Panc1 (cell line): Measurements from ENCODE around the gene GLB1L2. TPM values are rescaled to one million over a fixed set of nuclear protein-coding genes. Genes with fewer than 3 reads are reported as not detected.

Experiments
- ATAC-seq: fragments of 200-7000 bp; cut with Tn5 transposase; 2 replicates; pipeline ENCODE4 v1.9.1; 2020; ENCODE audit warnings: mild to moderate bottlenecking, moderate library complexity
- BruUV-seq: library from RNA; stranded (reverse); fragments of 400-500 nt; replicated peaks from 2 replicates; lab custom pipeline; 2021; lab: Mats Ljungman, UMichigan
- CTCF ChIA-PET: fragments of 300-600 bp; sonication (Branson Sonifier 250); formaldehyde crosslinking; loops from one replicate; lab custom pipeline; 2022; ENCODE audit warnings: antibody characterized with exemption; lab: Charles Lee
- POLR2A ChIA-PET: fragments of 300-600 bp; sonication (Branson Sonifier 250); formaldehyde crosslinking; loops from one replicate; lab custom pipeline; 2022; ENCODE audit warnings: antibody characterized with exemption; lab: Charles Lee
- DNase-seq: peaks from one replicate; pipeline ENCODE4 v3.0.0-alpha.2; 2010; ENCODE audit warnings: low read depth, low spot score
- H3K27ac ChIP-seq: 2 replicates; pipeline ENCODE4 v1.5.1; 2011; ENCODE audit warnings: mild to moderate bottlenecking, low read length, inconsistent platforms
- H3K27me3 ChIP-seq: fragments of 200-500 bp; sonication (Bioruptor generic); 2 replicates; pipeline ENCODE4 v1.6.0; 2014; ENCODE audit warnings: low read length, inconsistent platforms; ENCODE audit not compliant: control insufficient read depth, insufficient read depth
- H3K36me3 ChIP-seq: fragments of 200-500 bp; sonication (Bioruptor generic); 2 replicates; pipeline ENCODE4 v1.5.1; 2014; ENCODE audit warnings: inconsistent platforms, mild to moderate bottlenecking, low read length, moderate library complexity; ENCODE audit not compliant: control insufficient read depth, insufficient read depth
- H3K4me1 ChIP-seq: 2 replicates; pipeline ENCODE4 v1.5.1; 2011; ENCODE audit warnings: inconsistent platforms, mild to moderate bottlenecking, low read length, moderate library complexity; ENCODE audit not compliant: control insufficient read depth, insufficient read depth
- H3K4me3 ChIP-seq, 2 experiments: 2 replicates each; pipeline ENCODE4 v1.5.1; 2011 to 2012; ENCODE audit warnings: low read depth in 2 of 2, low read length in 2 of 2, mild to moderate bottlenecking in 2 of 2, inconsistent platforms in 1 of 2, moderate library complexity in 1 of 2
- H3K9me3 ChIP-seq: fragments of 200-500 bp; sonication (Bioruptor generic); 2 replicates; pipeline ENCODE4 v1.5.1; 2014; ENCODE audit warnings: low read depth, mild to moderate bottlenecking, inconsistent platforms, low read length, moderate library complexity; ENCODE audit not compliant: control insufficient read depth, insufficient read depth
- POLR2AphosphoS5 ChIP-seq: IDR thresholded peaks from 2 replicates; pipeline ENCODE4 v1.6.1; 2012; ENCODE audit warnings: mild to moderate bottlenecking, low read depth, low read length, moderate library complexity
- SIN3A ChIP-seq: IDR thresholded peaks from 2 replicates; pipeline ENCODE4 v1.6.1; 2012; ENCODE audit warnings: low read depth, mild to moderate bottlenecking, low read length, moderate library complexity, borderline replicate concordance; ENCODE audit not compliant: insufficient read depth
- TCF7L2 ChIP-seq: IDR thresholded peaks from 2 replicates; pipeline ENCODE4 v1.6.1; 2011; ENCODE audit warnings: mild to moderate bottlenecking, low read depth, low read length, inconsistent platforms
- in situ Hi-C: cut with HindIII; loops from 2 replicates; pipeline ENCODE4 v1.10.0; 2016; ENCODE audit warnings: low sequenced_read_pairs, low pct_unique_long_range_greater_than_20kb
- intact Hi-C: fragments of 100-400 bp; cut with micrococcal nuclease; formaldehyde crosslinking; loops from one replicate; pipeline ENCODE4 v1.10.0; 2022; ENCODE audit not compliant: unreplicated experiment
- total RNA-seq: library from RNA; stranded (reverse); gene quantifications from one replicate; pipeline ENCODE4 v1.2.1, GENCODE V29; 2021; ENCODE audit not compliant: unreplicated experiment
- TF ChIP-seq, protein P1 (sequence below): fragments of 450-650 bp; IDR thresholded peaks from 2 replicates; pipeline ENCODE4 v1.5.1; 2017; ENCODE audit warnings: mild to moderate bottlenecking
- TF ChIP-seq, protein P2 (sequence below), 2 experiments: IDR thresholded peaks; 2 replicates each; pipeline ENCODE4 v1.6.1; 2011 to 2012; ENCODE audit warnings: low read depth in 2 of 2, control low read depth in 1 of 2, low read length in 1 of 2, mild to moderate bottlenecking in 1 of 2, moderate library complexity in 1 of 2; ENCODE audit not compliant: insufficient read depth in 1 of 2

Gene GLB1L2
- total RNA-seq, 1 experiment from 2014 or later = 10.4 TPM

- Histone ChIP-seq H3K36me3 (no peaks in the 10 kb centered on the region), H3K4me1 (no peaks in the 10 kb centered on the region), H3K4me3 (no peak overlapping the region), H3K27ac (no peak overlapping the region), H3K27me3 (no peaks in the 10 kb centered on the region), H3K9me3 (no peaks in the 10 kb centered on the region)
- POLR2A ChIA-PET = no interaction called here
- ATAC-seq (no peak), DNase-seq (no peak)
- in situ Hi-C loops = no loop called here
- CTCF ChIA-PET = interaction anchor here (0.7 kb wide), 1 partner anchor 159 kb away, joined by 3 read pairs; no protein-coding TSS in a partner anchor
- intact Hi-C loops = no loop called here
- BruUV-seq = no TSS peak
- TF ChIP-seq, protein P1, sequence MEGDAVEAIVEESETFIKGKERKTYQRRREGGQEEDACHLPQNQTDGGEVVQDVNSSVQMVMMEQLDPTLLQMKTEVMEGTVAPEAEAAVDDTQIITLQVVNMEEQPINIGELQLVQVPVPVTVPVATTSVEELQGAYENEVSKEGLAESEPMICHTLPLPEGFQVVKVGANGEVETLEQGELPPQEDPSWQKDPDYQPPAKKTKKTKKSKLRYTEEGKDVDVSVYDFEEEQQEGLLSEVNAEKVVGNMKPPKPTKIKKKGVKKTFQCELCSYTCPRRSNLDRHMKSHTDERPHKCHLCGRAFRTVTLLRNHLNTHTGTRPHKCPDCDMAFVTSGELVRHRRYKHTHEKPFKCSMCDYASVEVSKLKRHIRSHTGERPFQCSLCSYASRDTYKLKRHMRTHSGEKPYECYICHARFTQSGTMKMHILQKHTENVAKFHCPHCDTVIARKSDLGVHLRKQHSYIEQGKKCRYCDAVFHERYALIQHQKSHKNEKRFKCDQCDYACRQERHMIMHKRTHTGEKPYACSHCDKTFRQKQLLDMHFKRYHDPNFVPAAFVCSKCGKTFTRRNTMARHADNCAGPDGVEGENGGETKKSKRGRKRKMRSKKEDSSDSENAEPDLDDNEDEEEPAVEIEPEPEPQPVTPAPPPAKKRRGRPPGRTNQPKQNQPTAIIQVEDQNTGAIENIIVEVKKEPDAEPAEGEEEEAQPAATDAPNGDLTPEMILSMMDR = no peak
- TF ChIP-seq TCF7L2 = no peak
- no peak for TF ChIP-seq SIN3A
- no peak for TF ChIP-seq POLR2AphosphoS5
- TF ChIP-seq, protein P2, sequence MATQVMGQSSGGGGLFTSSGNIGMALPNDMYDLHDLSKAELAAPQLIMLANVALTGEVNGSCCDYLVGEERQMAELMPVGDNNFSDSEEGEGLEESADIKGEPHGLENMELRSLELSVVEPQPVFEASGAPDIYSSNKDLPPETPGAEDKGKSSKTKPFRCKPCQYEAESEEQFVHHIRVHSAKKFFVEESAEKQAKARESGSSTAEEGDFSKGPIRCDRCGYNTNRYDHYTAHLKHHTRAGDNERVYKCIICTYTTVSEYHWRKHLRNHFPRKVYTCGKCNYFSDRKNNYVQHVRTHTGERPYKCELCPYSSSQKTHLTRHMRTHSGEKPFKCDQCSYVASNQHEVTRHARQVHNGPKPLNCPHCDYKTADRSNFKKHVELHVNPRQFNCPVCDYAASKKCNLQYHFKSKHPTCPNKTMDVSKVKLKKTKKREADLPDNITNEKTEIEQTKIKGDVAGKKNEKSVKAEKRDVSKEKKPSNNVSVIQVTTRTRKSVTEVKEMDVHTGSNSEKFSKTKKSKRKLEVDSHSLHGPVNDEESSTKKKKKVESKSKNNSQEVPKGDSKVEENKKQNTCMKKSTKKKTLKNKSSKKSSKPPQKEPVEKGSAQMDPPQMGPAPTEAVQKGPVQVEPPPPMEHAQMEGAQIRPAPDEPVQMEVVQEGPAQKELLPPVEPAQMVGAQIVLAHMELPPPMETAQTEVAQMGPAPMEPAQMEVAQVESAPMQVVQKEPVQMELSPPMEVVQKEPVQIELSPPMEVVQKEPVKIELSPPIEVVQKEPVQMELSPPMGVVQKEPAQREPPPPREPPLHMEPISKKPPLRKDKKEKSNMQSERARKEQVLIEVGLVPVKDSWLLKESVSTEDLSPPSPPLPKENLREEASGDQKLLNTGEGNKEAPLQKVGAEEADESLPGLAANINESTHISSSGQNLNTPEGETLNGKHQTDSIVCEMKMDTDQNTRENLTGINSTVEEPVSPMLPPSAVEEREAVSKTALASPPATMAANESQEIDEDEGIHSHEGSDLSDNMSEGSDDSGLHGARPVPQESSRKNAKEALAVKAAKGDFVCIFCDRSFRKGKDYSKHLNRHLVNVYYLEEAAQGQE (IDR thresholded peaks at IDR 0.05; ENCODE audit: insufficient read depth in 1 of 2, low read depth in 2 of 2, low read length in 1 of 2) = no peak
These were observed 20.3 kb downstream of the GLB1L2 start for GRCh38 chr11:134352111-134352510.

DNA sequence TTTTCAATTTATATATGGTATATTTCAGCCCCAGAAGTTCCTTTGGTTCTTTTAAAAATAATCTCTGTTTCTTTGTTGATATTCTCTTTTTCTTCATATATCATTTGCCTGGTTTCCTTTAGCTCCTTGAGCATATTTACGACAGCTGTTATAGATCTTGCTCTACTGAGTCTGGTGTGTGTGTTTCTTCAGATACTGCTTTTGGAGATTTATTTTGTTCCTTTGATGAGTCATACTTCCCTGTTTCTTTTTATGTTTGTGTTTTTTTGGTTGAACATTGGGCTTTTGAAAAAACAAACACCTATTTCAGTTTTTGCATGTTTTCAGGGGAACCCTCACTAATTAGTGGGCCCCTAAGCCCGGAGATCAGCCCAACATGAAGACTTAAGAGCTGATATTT lies 23.3 kb downstream of the GLB1L2 start:
- TF ChIP-seq, protein P1 = no peak
- TF ChIP-seq SIN3A = no peak
- TF ChIP-seq, protein P2 (IDR thresholded peaks at IDR 0.05; ENCODE audit: insufficient read depth in 1 of 2, low read depth in 2 of 2, low read length in 1 of 2) = no peak
- TF ChIP-seq POLR2AphosphoS5 = no peak
- no peak for TF ChIP-seq TCF7L2
- ChIA-PET POLR2A (no interaction called here), CTCF (no interaction called here)
- Histone ChIP-seq H3K36me3 (no peaks in the 10 kb centered on the region), H3K4me1 (no peaks in the 10 kb centered on the region), H3K4me3 (no peak overlapping the region), H3K27me3 (no peaks in the 10 kb centered on the region), H3K9me3 (no peaks in the 10 kb centered on the region), H3K27ac (no peak overlapping the region)
- BruUV-seq = no TSS peak
- intact Hi-C loops = no loop called here
- ATAC-seq (no peak), DNase-seq (no peak)
- in situ Hi-C loops = no loop called here
